Measurements from ENCODE around the gene WDR75. TPM values are rescaled to one million over a fixed set of nuclear protein-coding genes. Genes with fewer than 3 reads are reported as not detected.

The WDR75 gene
- total and polyA plus RNA-seq, 12 donors: 23.7 to 73.9 (median 39.7) TPM

Other genes with a start within 250 kb of the WDR75 start
- 1,000 to 10,000 TPM in 5 of 9 donors, 100 to 1,000 TPM in 3, 10 to 100 TPM in 1; 84.1 to 3,561 (median 1,079) TPM for gene SLC40A1, start 139.3 kb downstream of the WDR75 start, total RNA-seq
- 100 to 1,000 TPM; 115 to 215 (median 154) TPM for gene SLC40A1, start 139.3 kb downstream of the WDR75 start, polyA plus RNA-seq
- gene ASNSD1, start 220.0 kb downstream of the WDR75 start, total RNA-seq: 10 to 100 TPM; 27.5 to 64.1 (median 43.1) TPM
- gene ASNSD1, start 220.0 kb downstream of the WDR75 start, polyA plus RNA-seq: 100 to 1,000 TPM in 1 of 3 donors, 10 to 100 TPM in 2; 29.3 to 101 (median 38.2) TPM
- 10 to 100 TPM in 4 of 9 donors, 1 to 10 TPM in 5; 4.2 to 17.2 (median 6.1) TPM for gene ANKAR, start 233.2 kb downstream of the WDR75 start, total RNA-seq
- gene ANKAR, start 233.2 kb downstream of the WDR75 start, polyA plus RNA-seq: 1 to 10 TPM; 2.4 to 8.2 (median 2.6) TPM

Measured in adrenal gland (tissue), 12 donors.